IMR-90 (cell line): ENCODE measurements around the gene CDC42BPA. TPM values are rescaled to one million over a fixed set of nuclear protein-coding genes. Genes with fewer than 3 reads are reported as not detected.

Source experiments
- ATAC-seq: fragments of 200-7000 bp; cut with Tn5 transposase; 2 replicates; pipeline ENCODE4 v1.9.1; 2020; ENCODE audit warnings: low read depth, mild to moderate bottlenecking, moderate library complexity
- BruUV-seq: library from RNA; stranded (reverse); fragments of 400-500 nt; replicated peaks from 2 replicates; lab custom pipeline; 2021; lab: Mats Ljungman, UMichigan
- CTCF ChIA-PET: fragments of 300-600 bp; formaldehyde crosslinking; extraction: SDS; loops from one replicate; lab custom pipeline; 2021; ENCODE audit warnings: antibody characterized with exemption; lab: Yijun Ruan, JAX
- POLR2A ChIA-PET: fragments of 300-600 bp; sonication (Branson Sonifier 250); formaldehyde crosslinking; loops from one replicate; lab custom pipeline; 2022; ENCODE audit warnings: antibody characterized with exemption; ENCODE audit not compliant: unreplicated experiment; lab: Charles Lee
- DNase-seq: peaks from one replicate; pipeline ENCODE4 v3.0.0; 2013
- H2AFZ ChIP-seq: replicated peaks from 2 replicates; pipeline ENCODE3; 2013; ENCODE audit warnings: low read length, mild to moderate bottlenecking; ENCODE audit not compliant: poor library complexity
- H2AK5ac ChIP-seq: 2 replicates; pipeline ENCODE4 v1.6.1; 2013; ENCODE audit warnings: low read depth, low read length, inconsistent platforms
- H2AK9ac ChIP-seq: replicated peaks from 2 replicates; pipeline ENCODE3; 2013; ENCODE audit warnings: mild to moderate bottlenecking, low read depth, low read length, moderate library complexity; ENCODE audit not compliant: poor library complexity
- H2BK120ac ChIP-seq: 2 replicates; pipeline ENCODE4 v1.6.1; 2013; ENCODE audit warnings: low read depth, low read length, inconsistent platforms
- H2BK15ac ChIP-seq: 3 replicates; pipeline ENCODE4 v1.6.1; 2013; ENCODE audit warnings: low read depth, low read length, inconsistent platforms
- H2BK20ac ChIP-seq: 2 replicates; pipeline ENCODE4 v1.6.1; 2013; ENCODE audit warnings: low read depth, mild to moderate bottlenecking, inconsistent platforms, low read length, moderate library complexity
- H2BK5ac ChIP-seq: 2 replicates; pipeline ENCODE4 v1.6.1; 2013; ENCODE audit warnings: mild to moderate bottlenecking, low read depth, low read length, inconsistent platforms; ENCODE audit not compliant: poor library complexity, severe bottlenecking
- H3K14ac ChIP-seq: replicated peaks from 2 replicates; pipeline ENCODE4 v1.6.1; 2013; ENCODE audit warnings: low read depth, low read length, inconsistent platforms
- H3K18ac ChIP-seq: 2 replicates; pipeline ENCODE4 v1.6.1; 2013; ENCODE audit warnings: low read depth, low read length, control low read depth
- H3K23ac ChIP-seq: 2 replicates; pipeline ENCODE4 v1.6.1; 2013; ENCODE audit warnings: low read depth, low read length, inconsistent platforms
- H3K27ac ChIP-seq: 2 replicates; pipeline ENCODE4 v1.5.1; 2013; ENCODE audit warnings: mild to moderate bottlenecking, control low read depth, low read length; ENCODE audit not compliant: insufficient read depth
- H3K27me3 ChIP-seq: 2 replicates; pipeline ENCODE4 v1.6.1; 2013; ENCODE audit warnings: low read length; ENCODE audit not compliant: control insufficient read depth, insufficient read depth
- H3K36me3 ChIP-seq: 2 replicates; pipeline ENCODE4 v1.6.1; 2013; ENCODE audit warnings: low read length, mixed read lengths; ENCODE audit not compliant: control insufficient read depth, insufficient read depth
- H3K4ac ChIP-seq: 2 replicates; pipeline ENCODE4 v1.6.1; 2013; ENCODE audit warnings: low read depth, low read length, inconsistent platforms
- H3K4me1 ChIP-seq: 2 replicates; pipeline ENCODE4 v1.6.1; 2013; ENCODE audit warnings: low read length, mixed read lengths; ENCODE audit not compliant: control insufficient read depth, insufficient read depth
- H3K4me2 ChIP-seq: 2 replicates; pipeline ENCODE4 v1.6.1; 2013; ENCODE audit warnings: low read depth, mild to moderate bottlenecking, control low read depth, low read length, moderate library complexity
- H3K4me3 ChIP-seq: 2 replicates; pipeline ENCODE4 v1.5.1; 2013; ENCODE audit warnings: low read depth, mild to moderate bottlenecking, control low read depth, low read length, moderate library complexity; ENCODE audit not compliant: insufficient read depth
- H3K56ac ChIP-seq: 2 replicates; pipeline ENCODE4 v1.6.1; 2013; ENCODE audit warnings: low read length, inconsistent platforms; ENCODE audit not compliant: insufficient read depth; ENCODE audit errors: extremely low read depth
- H3K79me1 ChIP-seq, 2 experiments: 2 replicates each; pipeline ENCODE4 v1.6.1; 2013; ENCODE audit warnings: low read length in 2 of 2, inconsistent platforms in 1 of 2, low read depth in 1 of 2
- H3K9ac ChIP-seq: 2 replicates; pipeline ENCODE4 v1.6.1; 2013; ENCODE audit warnings: low read depth, low read length, control low read depth
- H3K9me1 ChIP-seq: 2 replicates; pipeline ENCODE4 v1.6.1; 2013; ENCODE audit warnings: low read length, inconsistent platforms; ENCODE audit not compliant: insufficient read depth
- H3K9me3 ChIP-seq: 2 replicates; pipeline ENCODE4 v1.6.1; 2013; ENCODE audit warnings: low read length; ENCODE audit not compliant: control insufficient read depth, insufficient read depth
- H4K20me1 ChIP-seq: 2 replicates; pipeline ENCODE4 v1.6.1; 2013; ENCODE audit warnings: low read length, inconsistent platforms; ENCODE audit not compliant: insufficient read depth
- H4K5ac ChIP-seq: 2 replicates; pipeline ENCODE4 v1.6.1; 2013; ENCODE audit warnings: mild to moderate bottlenecking, low read depth, low read length, control low read depth
- H4K8ac ChIP-seq, 2 experiments: 2 replicates each; pipeline ENCODE4 v1.6.1; 2013; ENCODE audit warnings: low read depth in 2 of 2, low read length in 2 of 2, control low read depth in 1 of 2, inconsistent platforms in 1 of 2
- H4K91ac ChIP-seq: 2 replicates; pipeline ENCODE4 v1.6.1; 2013; ENCODE audit warnings: low read depth, low read length, inconsistent platforms; ENCODE audit not compliant: insufficient read depth
- BHLHE40 ChIP-seq: fragments of 150-350 bp; IDR thresholded peaks from 2 replicates; pipeline ENCODE4 v1.6.1; 2016; ENCODE audit warnings: mild to moderate bottlenecking, low read depth, low read length
- CEBPB ChIP-seq: IDR thresholded peaks from 2 replicates; pipeline ENCODE4 v1.6.1; 2012; ENCODE audit warnings: low read depth, low read length, improper control_type of control experiment
- CHD1 ChIP-seq: IDR thresholded peaks from 2 replicates; pipeline ENCODE4 v1.6.1; 2012; ENCODE audit warnings: low read depth, low read length, improper control_type of control experiment
- MAFK ChIP-seq: IDR thresholded peaks from 2 replicates; pipeline ENCODE4 v1.6.1; 2012; ENCODE audit warnings: low read depth, low read length, improper control_type of control experiment
- MAZ ChIP-seq: IDR thresholded peaks from 2 replicates; pipeline ENCODE4 v1.6.1; 2012; ENCODE audit warnings: low read depth, mild to moderate bottlenecking, low read length, improper control_type of control experiment, moderate library complexity, borderline replicate concordance
- MXI1 ChIP-seq: IDR thresholded peaks from 2 replicates; pipeline ENCODE4 v1.6.1; 2012; ENCODE audit warnings: low read depth, mild to moderate bottlenecking, low read length, moderate library complexity, borderline replicate concordance
- NFE2L2 ChIP-seq: fragments of 150-350 bp; IDR thresholded peaks from 2 replicates; pipeline ENCODE4 v1.6.1; 2016; ENCODE audit warnings: low read depth, mild to moderate bottlenecking, low read length
- POLR2A ChIP-seq: IDR thresholded peaks from 2 replicates; pipeline ENCODE4 v1.6.1; 2012; ENCODE audit warnings: mild to moderate bottlenecking, low read depth, low read length
- RAD21 ChIP-seq: IDR thresholded peaks from 2 replicates; pipeline ENCODE4 v1.6.1; 2012; ENCODE audit warnings: low read length, improper control_type of control experiment
- RCOR1 ChIP-seq: IDR thresholded peaks from 2 replicates; pipeline ENCODE4 v1.6.1; 2012; ENCODE audit warnings: mild to moderate bottlenecking, low read length, improper control_type of control experiment; ENCODE audit not compliant: insufficient replicate concordance
- RFX5 ChIP-seq: IDR thresholded peaks from 2 replicates; pipeline ENCODE4 v1.8.0; 2012; ENCODE audit warnings: low read depth, mild to moderate bottlenecking, low read length, moderate library complexity
- SMC3 ChIP-seq: fragments of 150-350 bp; IDR thresholded peaks from 2 replicates; pipeline ENCODE4 v1.6.1; 2016; ENCODE audit warnings: low read depth, mild to moderate bottlenecking, antibody characterized with exemption, low read length, moderate library complexity
- WGBS, 2 experiments: methylation state at CpG; one replicate each; pipeline versions ENCODE4 v1.1.5 to v1.1.7; 2013; ENCODE audit warnings: missing lambda C conversion rate in 2 of 2; ENCODE audit not compliant: insufficient read length in 1 of 2; ENCODE audit errors: extremely low coverage in 2 of 2; 5-methylcytosine and 5-hydroxymethylcytosine counted together
- dilution Hi-C: fragments of 300-500 bp; cut with HindIII; formaldehyde crosslinking; loops from one replicate; pipeline ENCODE4 v1.14.3; 2018; ENCODE audit warnings: low sequenced_read_pairs; ENCODE audit not compliant: unreplicated experiment
- in situ Hi-C: fragments of 300-500 bp; cut with MboI; formaldehyde crosslinking; loops from 3 replicates; pipeline ENCODE4 v1.14.3; 2019; ENCODE audit warnings: low sequenced_read_pairs, inconsistent platforms, mixed read lengths
- intact Hi-C: fragments of 100-400 bp; cut with micrococcal nuclease; formaldehyde crosslinking; loops from 2 replicates; pipeline ENCODE4 v1.10.0; 2022
- polyA plus RNA-seq, 3 experiments: library from polyadenylated mRNA; depleted of rRNA; stranded (reverse); fragments of >200 nt; gene quantifications; 2 replicates each; pipeline ENCODE4 v1.2.3, GENCODE V29; 2012; ENCODE audit warnings: low replicate concordance in 1 of 3
- total RNA-seq: library from RNA; depleted of rRNA; stranded (reverse); fragments of >200 nt; gene quantifications from 2 replicates; pipeline ENCODE4 v1.2.3, GENCODE V29; 2012
- TF ChIP-seq, protein P1 (sequence below): conservative IDR thresholded peaks from 2 replicates; pipeline ENCODE4 v1.5.1; 2012; ENCODE audit warnings: mild to moderate bottlenecking, low read depth, low read length, improper control_type of control experiment
- TF ChIP-seq, protein P2 (sequence below): fragments of 150-350 bp; IDR thresholded peaks from 2 replicates; pipeline ENCODE4 v1.6.1; 2016; ENCODE audit warnings: low read depth, mild to moderate bottlenecking, low read length, moderate library complexity, borderline replicate concordance
- TF ChIP-seq, protein P3 (sequence below): fragments of 150-350 bp; IDR thresholded peaks from 2 replicates; pipeline ENCODE4 v1.6.1; 2017; ENCODE audit warnings: mild to moderate bottlenecking, antibody characterized with exemption, low read length, low read depth

The CDC42BPA gene
- total and polyA plus RNA-seq, 2 of the 4 experiments (the other 2 are of a cell fraction) = 9.4 to 27.8 TPM

DNA sequence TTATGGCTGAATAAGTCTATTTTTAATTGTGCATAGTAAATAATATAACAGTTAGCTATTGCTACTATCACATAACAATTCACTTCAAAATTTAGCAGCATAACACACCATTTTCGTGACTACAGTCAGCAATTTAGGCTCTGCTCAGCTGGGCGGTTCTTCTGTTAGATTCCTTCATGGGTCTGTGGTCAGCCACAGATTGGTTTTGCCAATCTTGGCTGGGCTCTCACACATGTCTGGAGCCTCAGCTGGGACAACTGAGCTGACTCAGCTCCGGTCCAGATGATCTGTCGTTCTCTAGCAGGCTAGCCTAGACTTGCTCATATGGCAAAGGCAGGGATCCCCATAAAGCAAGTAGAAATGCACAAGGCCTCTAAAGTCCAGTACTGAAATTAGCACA, 15.1 kb upstream of the CDC42BPA start:
- no peak overlapping the region for H2AK5ac ChIP-seq
- no peak overlapping the region for H3K27ac ChIP-seq
- H2BK20ac ChIP-seq = no peak overlapping the region
- no peak overlapping the region for H3K4ac ChIP-seq
- no TSS peak for BruUV-seq
- H2AFZ ChIP-seq = no peak overlapping the region
- WGBS, 2 experiments = 100% methylated on average over 1 of the region's 4 CpGs; no CpG with 5 or more reads in 1 of the 2 experiments
- POLR2A ChIA-PET = interaction anchor here (0.7 kb wide), 1 partner anchor 10 kb away, joined by 3 read pairs; no protein-coding TSS in a partner anchor
- no peak overlapping the region for H2BK15ac ChIP-seq
- no peak overlapping the region for H3K4me2 ChIP-seq
- no peaks in the 10 kb centered on the region for H3K4me1 ChIP-seq
- H4K91ac ChIP-seq = no peak overlapping the region
- no peak overlapping the region for H3K14ac ChIP-seq
- no peak overlapping the region for H3K23ac ChIP-seq
- H3K9ac ChIP-seq = no peak overlapping the region
- CTCF ChIA-PET = interaction anchor here (0.6 kb wide), 1 partner anchor 11 kb away, joined by 3 read pairs; no protein-coding TSS in a partner anchor
- H3K4me3 ChIP-seq = no peak overlapping the region
- H4K20me1 ChIP-seq = no peaks in the 10 kb centered on the region
- no peaks in the 10 kb centered on the region for H3K9me1 ChIP-seq
- H3K9me3 ChIP-seq = peaks cover 7% of the 10 kb centered on the region
- H3K79me1 ChIP-seq = no peaks in the 10 kb centered on the region
- ATAC-seq = no peak
- no peak overlapping the region for H3K56ac ChIP-seq
- TF ChIP-seq RFX5 = no peak
- no peak for TF ChIP-seq BHLHE40
- TF ChIP-seq NFE2L2 = no peak
- TF ChIP-seq, protein P1, sequence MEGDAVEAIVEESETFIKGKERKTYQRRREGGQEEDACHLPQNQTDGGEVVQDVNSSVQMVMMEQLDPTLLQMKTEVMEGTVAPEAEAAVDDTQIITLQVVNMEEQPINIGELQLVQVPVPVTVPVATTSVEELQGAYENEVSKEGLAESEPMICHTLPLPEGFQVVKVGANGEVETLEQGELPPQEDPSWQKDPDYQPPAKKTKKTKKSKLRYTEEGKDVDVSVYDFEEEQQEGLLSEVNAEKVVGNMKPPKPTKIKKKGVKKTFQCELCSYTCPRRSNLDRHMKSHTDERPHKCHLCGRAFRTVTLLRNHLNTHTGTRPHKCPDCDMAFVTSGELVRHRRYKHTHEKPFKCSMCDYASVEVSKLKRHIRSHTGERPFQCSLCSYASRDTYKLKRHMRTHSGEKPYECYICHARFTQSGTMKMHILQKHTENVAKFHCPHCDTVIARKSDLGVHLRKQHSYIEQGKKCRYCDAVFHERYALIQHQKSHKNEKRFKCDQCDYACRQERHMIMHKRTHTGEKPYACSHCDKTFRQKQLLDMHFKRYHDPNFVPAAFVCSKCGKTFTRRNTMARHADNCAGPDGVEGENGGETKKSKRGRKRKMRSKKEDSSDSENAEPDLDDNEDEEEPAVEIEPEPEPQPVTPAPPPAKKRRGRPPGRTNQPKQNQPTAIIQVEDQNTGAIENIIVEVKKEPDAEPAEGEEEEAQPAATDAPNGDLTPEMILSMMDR = no peak
- no peak for TF ChIP-seq RCOR1
- TF ChIP-seq RAD21 = no peak
- TF ChIP-seq, protein P2, sequence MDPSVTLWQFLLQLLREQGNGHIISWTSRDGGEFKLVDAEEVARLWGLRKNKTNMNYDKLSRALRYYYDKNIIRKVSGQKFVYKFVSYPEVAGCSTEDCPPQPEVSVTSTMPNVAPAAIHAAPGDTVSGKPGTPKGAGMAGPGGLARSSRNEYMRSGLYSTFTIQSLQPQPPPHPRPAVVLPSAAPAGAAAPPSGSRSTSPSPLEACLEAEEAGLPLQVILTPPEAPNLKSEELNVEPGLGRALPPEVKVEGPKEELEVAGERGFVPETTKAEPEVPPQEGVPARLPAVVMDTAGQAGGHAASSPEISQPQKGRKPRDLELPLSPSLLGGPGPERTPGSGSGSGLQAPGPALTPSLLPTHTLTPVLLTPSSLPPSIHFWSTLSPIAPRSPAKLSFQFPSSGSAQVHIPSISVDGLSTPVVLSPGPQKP = no peak
- no peak for TF ChIP-seq CHD1
- TF ChIP-seq POLR2A = no peak
- TF ChIP-seq, protein P3, sequence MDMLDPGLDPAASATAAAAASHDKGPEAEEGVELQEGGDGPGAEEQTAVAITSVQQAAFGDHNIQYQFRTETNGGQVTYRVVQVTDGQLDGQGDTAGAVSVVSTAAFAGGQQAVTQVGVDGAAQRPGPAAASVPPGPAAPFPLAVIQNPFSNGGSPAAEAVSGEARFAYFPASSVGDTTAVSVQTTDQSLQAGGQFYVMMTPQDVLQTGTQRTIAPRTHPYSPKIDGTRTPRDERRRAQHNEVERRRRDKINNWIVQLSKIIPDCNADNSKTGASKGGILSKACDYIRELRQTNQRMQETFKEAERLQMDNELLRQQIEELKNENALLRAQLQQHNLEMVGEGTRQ = no peak
- no peak for TF ChIP-seq SMC3
- no peak for TF ChIP-seq MAZ
- TF ChIP-seq MAFK = no peak
- TF ChIP-seq CEBPB = no peak
- TF ChIP-seq MXI1 = no peak
- H3K27me3 ChIP-seq = no peaks in the 10 kb centered on the region
- H4K8ac ChIP-seq = no peak overlapping the region
- dilution Hi-C loops (no loop called here), intact Hi-C loops (no loop called here), in situ Hi-C loops (no loop called here)
- no peak overlapping the region for H2BK5ac ChIP-seq
- no peaks in the 10 kb centered on the region for H3K36me3 ChIP-seq
- DNase-seq = no peak
- no peak overlapping the region for H4K5ac ChIP-seq
- H2BK120ac ChIP-seq = no peak overlapping the region
- H2AK9ac ChIP-seq = no peak overlapping the region
- no peak overlapping the region for H3K18ac ChIP-seq
